Measurements from ENCODE around the gene DHX30. TPM values are rescaled to one million over a fixed set of nuclear protein-coding genes. Genes with fewer than 3 reads are reported as not detected.

The DHX30 gene
- total and polyA plus RNA-seq, 9 of the 15 experiments (the other 6 are each of a cell fraction or from before 2014, with no cell fraction given), result 12.3 to 158 (median 79.0) TPM

- TF ChIP-seq MNT (conservative IDR thresholded peaks at IDR 0.05), result peak; percentile 97 to 98
- TF ChIP-seq NR2C1 (IDR thresholded peaks at IDR 0.05), result no peak
- TF ChIP-seq NR2C1 (tag; IDR thresholded peaks at IDR 0.05), result no peak
- TF ChIP-seq AFF4 (CRISPR knock-in tag; IDR thresholded peaks at IDR 0.05), result no peak
- TF ChIP-seq ZNF639 (CRISPR knock-in tag; conservative IDR thresholded peaks at IDR 0.05 in 1 of 2, IDR thresholded peaks at IDR 0.05 in 1 of 2), result no peak
- no peak for TF ChIP-seq TAL1 (IDR thresholded peaks at IDR 0.05)
- TF ChIP-seq BDP1 (IDR thresholded peaks at IDR 0.05; ENCODE audit: insufficient read depth, insufficient read length), result no peak
- no peak for TF ChIP-seq E2F8 (IDR thresholded peaks at IDR 0.05; ENCODE audit: low read depth, partially characterized antibody)
- no peak for TF ChIP-seq KAT8 (IDR thresholded peaks at IDR 0.05; ENCODE audit: low read depth)
- no peak for TF ChIP-seq MLX (CRISPR knock-in tag; conservative IDR thresholded peaks at IDR 0.05)
- no peak for TF ChIP-seq ZNF133 (CRISPR knock-in tag; IDR thresholded peaks at IDR 0.05)
- no peak for TF ChIP-seq HMG20B (CRISPR knock-in tag; IDR thresholded peaks at IDR 0.05)
- TF ChIP-seq IRF1 (CRISPR knock-in tag; IDR thresholded peaks at IDR 0.05; ENCODE audit: borderline replicate concordance), result no peak
- TF ChIP-seq EWSR1 (IDR thresholded peaks at IDR 0.05; ENCODE audit: borderline replicate concordance, low read depth, partially characterized antibody), result no peak
- TF ChIP-seq RUNX1 (IDR thresholded peaks at IDR 0.05; ENCODE audit: low read depth), result no peak
- TF ChIP-seq MEF2D (tag; conservative IDR thresholded peaks at IDR 0.05; ENCODE audit: low read depth), result no peak
- TF ChIP-seq THRAP3 (IDR thresholded peaks at IDR 0.05; ENCODE audit: borderline replicate concordance), result no peak
These were observed 68.5 kb downstream of the DHX30 start (continued) for GRCh38 chr3:47871389-47871788.
